ENCODE measurements around the gene MATK.

MATK gene

GRCh38 chr19:3775374-3775711 lies 10.8 kb downstream of the MATK start:
- Histone ChIP-seq H3K27me3 (ENCODE audit: insufficient read depth, low read length) (no peaks in the 10 kb centered on the region), H3K9me3 (ENCODE audit: insufficient read depth, low read depth, low read length) (no peaks in the 10 kb centered on the region), H3K4me3 (ENCODE audit: low read length) (no peak overlapping the region), H3K9ac (ENCODE audit: low read depth, low read length) (no peak overlapping the region), H3K27ac (ENCODE audit: low read depth, low read length) (no peak overlapping the region), H3K36me3 (ENCODE audit: insufficient read depth, low read length) (no peaks in the 10 kb centered on the region), H3K4me1 (ENCODE audit: insufficient read depth, low read length) (no peaks in the 10 kb centered on the region)
- 85% methylated on average over 2 of the region's 2 CpGs for WGBS

- WGBS = 84% methylated on average over 25 of the region's 25 CpGs
- Histone ChIP-seq H3K4me3 (ENCODE audit: low read length) (no peak overlapping the region), H3K27me3 (ENCODE audit: insufficient read depth, low read length) (no peaks in the 10 kb centered on the region), H3K4me1 (ENCODE audit: insufficient read depth, low read length) (no peaks in the 10 kb centered on the region), H3K9ac (ENCODE audit: low read depth, low read length) (no peak overlapping the region), H3K36me3 (ENCODE audit: insufficient read depth, low read length) (no peaks in the 10 kb centered on the region), H3K27ac (ENCODE audit: low read depth, low read length) (no peak overlapping the region), H3K9me3 (ENCODE audit: insufficient read depth, low read depth, low read length) (no peaks in the 10 kb centered on the region)
Observed at GRCh38 chr19:3774621-3775373, 11.4 kb downstream of the MATK start.

- Histone ChIP-seq H3K4me1 (ENCODE audit: insufficient read depth, low read length) (no peaks in the 10 kb centered on the region), H3K9ac (ENCODE audit: low read depth, low read length) (peak overlapping the region; percentile 20; the same call in 1 of the 2 replicates), H3K36me3 (ENCODE audit: insufficient read depth, low read length) (no peaks in the 10 kb centered on the region), H3K27me3 (ENCODE audit: insufficient read depth, low read length) (no peaks in the 10 kb centered on the region), H3K9me3 (ENCODE audit: insufficient read depth, low read depth, low read length) (no peaks in the 10 kb centered on the region), H3K4me3 (ENCODE audit: low read length) (no peak overlapping the region), H3K27ac (ENCODE audit: low read depth, low read length) (no peak overlapping the region)
- 87% methylated on average over 12 of the region's 12 CpGs for WGBS
Observed at GRCh38 chr19:3773814-3774515, 12.2 kb downstream of the MATK start.

DNA sequence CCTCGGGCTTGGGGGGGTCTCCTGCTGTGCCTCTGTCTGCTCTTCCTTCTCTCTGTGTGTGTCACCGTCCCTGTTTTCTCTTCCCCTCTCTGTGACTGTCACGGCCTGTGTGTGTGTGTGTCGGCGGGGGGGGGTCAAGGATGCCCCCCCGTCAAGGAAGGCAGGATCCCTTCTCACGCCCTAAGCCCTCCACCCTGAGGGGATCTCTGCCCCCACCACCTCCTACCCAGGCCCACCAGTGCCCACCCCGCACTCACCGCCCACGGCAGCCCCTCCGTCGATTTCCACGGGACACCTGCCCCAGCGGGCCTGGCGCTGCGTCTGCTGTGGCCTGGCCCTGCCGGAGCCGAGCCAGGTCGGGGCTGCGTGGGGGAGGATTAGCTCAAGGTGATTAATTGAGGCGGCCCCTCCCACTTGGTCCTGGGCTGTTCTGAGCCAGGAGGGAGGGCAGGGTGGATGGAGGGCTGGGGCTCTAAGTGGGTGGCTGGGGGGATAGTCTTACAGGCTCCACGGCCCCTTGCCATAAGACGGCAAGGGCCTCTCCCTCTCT lies 14.2 kb downstream of the MATK start, which contains the start of gene RAX2:
Gene RAX2, minus strand, starts transcription at position 323 of the 550 bp plus-strand sequence. CDS start 486 bp downstream, outside the sequence.
- peaks cover 10% of the 10 kb centered on the region; the same call in 1 of the 2 replicates for H3K36me3 ChIP-seq (ENCODE audit: insufficient read depth, low read length)
- H3K9ac ChIP-seq (ENCODE audit: low read depth, low read length) = no peak within 1 kb of the TSS
- no peak within 1 kb of the TSS for H3K27ac ChIP-seq (ENCODE audit: low read depth, low read length)
- H3K4me1 ChIP-seq (ENCODE audit: insufficient read depth, low read length) = no peaks in the 10 kb centered on the region
- 67% methylated on average over 20 of the region's 23 CpGs for WGBS
- no peaks in the 10 kb centered on the region for H3K27me3 ChIP-seq (ENCODE audit: insufficient read depth, low read length)
- no peaks in the 10 kb centered on the region for H3K9me3 ChIP-seq (ENCODE audit: insufficient read depth, low read depth, low read length)
- no peak within 1 kb of the TSS for H3K4me3 ChIP-seq (ENCODE audit: low read length)

DNA sequence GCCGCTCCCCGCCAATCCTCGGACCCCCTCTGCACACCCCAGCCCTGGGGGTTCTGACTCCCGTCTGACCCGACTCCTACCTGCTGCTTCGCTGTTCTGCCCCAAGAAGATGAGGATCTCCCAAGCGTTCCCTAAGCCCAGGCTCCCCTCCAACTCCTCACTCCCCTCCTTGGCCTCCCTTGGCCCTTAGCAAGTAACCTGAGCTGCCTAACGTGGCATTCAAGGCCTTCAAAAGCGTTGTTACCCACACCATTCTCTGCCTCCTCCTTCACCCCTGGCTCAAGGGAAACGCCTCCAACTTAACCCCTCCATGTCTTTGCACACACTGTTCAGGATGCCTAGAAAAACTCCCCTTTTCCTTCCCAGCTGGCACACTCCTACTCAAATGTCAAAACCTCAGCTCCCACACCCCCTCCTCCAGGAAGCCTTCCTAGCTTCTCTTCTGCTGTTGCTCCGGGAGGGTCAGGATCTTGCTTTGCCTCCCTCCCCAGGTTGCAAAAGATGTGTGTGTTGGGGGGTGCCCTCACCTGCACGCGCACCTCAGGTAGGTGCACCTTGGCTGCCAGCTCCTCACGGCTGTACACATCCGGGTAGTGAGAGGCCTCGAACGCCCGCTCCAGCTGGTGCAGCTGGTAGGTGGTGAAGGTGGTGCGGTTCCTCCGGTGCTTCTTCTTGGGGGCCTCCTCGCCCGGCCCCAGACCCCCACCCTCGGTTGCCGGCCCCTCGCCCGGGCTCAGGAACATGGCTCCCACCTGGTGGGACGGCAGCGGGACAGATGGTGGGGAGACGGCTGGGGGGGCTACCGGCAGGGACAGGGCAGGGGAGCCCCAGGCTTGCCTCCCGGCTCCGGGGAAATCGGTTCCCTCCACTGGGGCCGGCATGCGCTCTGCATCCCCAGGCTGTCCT lies 14.9 kb downstream of the MATK start:
- WGBS = 75% methylated on average over 35 of the region's 35 CpGs
- Histone ChIP-seq H3K9me3 (ENCODE audit: insufficient read depth, low read depth, low read length) (no peaks in the 10 kb centered on the region), H3K27ac (ENCODE audit: low read depth, low read length) (no peak overlapping the region)

DNA sequence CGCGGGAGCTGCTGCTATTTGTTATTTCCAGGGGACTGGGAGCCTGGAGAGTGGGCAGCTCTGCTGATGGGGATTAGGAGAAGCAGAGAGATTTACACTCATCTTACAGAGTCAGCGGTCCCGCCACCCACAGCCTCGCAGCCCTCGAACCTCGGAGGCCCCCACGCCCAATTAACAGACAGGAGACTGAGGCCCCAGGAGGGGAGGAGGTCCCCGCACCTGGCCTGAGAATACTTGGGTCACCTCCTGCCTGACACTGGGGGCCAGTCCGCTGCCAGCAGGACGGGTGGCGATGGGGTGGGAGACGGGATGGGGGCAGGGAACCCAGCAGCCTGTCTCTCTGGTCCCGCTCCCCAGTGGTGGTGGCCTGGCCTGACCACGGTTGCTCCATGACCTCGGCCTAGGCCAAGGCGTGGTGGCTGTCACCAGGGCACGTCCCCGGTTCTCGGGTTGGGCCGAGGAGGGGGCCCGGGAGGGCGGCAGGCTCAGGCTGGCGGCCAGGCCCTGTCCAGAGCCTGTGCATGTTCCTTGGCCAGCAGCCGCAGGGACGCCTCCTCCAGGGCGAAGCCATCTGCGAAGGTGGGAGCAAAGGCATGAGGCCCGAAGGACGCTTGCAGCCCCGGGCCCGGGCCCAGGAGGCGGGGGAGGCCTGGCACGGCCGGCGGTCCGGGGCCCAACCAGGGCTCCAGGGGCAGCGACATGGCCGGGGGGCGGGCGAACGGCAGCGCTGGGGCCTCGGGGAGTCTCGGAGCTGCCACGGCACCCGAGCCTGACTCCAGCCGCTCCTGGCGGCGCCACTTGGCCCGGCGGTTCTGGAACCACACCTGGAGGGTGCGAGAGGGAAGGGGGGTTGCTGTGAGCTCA lies 15.8 kb downstream of the MATK start:
- Histone ChIP-seq H3K9me3 (ENCODE audit: insufficient read depth, low read depth, low read length) (no peaks in the 10 kb centered on the region), H3K4me1 (ENCODE audit: insufficient read depth, low read length) (no peaks in the 10 kb centered on the region), H3K4me3 (ENCODE audit: low read length) (no peak overlapping the region), H3K27me3 (ENCODE audit: insufficient read depth, low read length) (no peaks in the 10 kb centered on the region), H3K9ac (ENCODE audit: low read depth, low read length) (no peak overlapping the region), H3K36me3 (ENCODE audit: insufficient read depth, low read length) (peaks cover 14% of the 10 kb centered on the region; the same call in 1 of the 2 replicates), H3K27ac (ENCODE audit: low read depth, low read length) (no peak overlapping the region)
- 87% methylated on average over 53 of the region's 53 CpGs for WGBS

More for the DNA sequence above, 14.9 kb downstream of the MATK start:
- Histone ChIP-seq H3K4me1 (ENCODE audit: insufficient read depth, low read length) (no peaks in the 10 kb centered on the region), H3K9ac (ENCODE audit: low read depth, low read length) (no peak overlapping the region), H3K4me3 (ENCODE audit: low read length) (no peak overlapping the region), H3K27me3 (ENCODE audit: insufficient read depth, low read length) (no peaks in the 10 kb centered on the region), H3K36me3 (ENCODE audit: insufficient read depth, low read length) (peaks cover 13% of the 10 kb centered on the region; the same call in 1 of the 2 replicates)

GRCh38 chr19:3769494-3769893 lies 16.7 kb downstream of the MATK start:
- H3K27ac ChIP-seq (ENCODE audit: low read depth, low read length) = no peak overlapping the region
- no peaks in the 10 kb centered on the region for H3K27me3 ChIP-seq (ENCODE audit: insufficient read depth, low read length)
- H3K9me3 ChIP-seq (ENCODE audit: insufficient read depth, low read depth, low read length) = no peaks in the 10 kb centered on the region
- H3K9ac ChIP-seq (ENCODE audit: low read depth, low read length) = no peak overlapping the region
- H3K4me1 ChIP-seq (ENCODE audit: insufficient read depth, low read length) = no peaks in the 10 kb centered on the region
- no peak overlapping the region for H3K4me3 ChIP-seq (ENCODE audit: low read length)
- H3K36me3 ChIP-seq (ENCODE audit: insufficient read depth, low read length) = peaks cover 18% of the 10 kb centered on the region
- 88% methylated on average over 17 of the region's 17 CpGs for WGBS

DNA sequence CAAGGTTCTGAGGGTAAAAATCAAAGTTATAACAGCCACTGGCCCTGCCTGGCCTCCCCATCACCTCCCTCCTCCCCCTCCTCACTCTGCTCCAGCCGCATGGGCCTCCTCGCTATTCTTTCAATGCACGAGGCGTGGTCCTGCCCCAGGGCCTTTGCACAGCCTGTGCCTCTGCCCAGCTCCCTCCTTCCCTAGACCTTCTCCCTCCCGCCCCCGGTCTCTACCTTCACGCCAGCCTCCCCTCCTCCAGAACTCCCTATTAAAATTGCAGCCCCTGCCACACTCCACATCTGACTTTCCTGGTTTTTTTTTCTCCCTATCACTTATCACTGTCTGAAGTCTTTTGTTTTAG lies 17.5 kb downstream of the MATK start:
- H3K4me3 ChIP-seq (ENCODE audit: low read length) = no peak overlapping the region
- H3K9ac ChIP-seq (ENCODE audit: low read depth, low read length) = no peak overlapping the region
- no peaks in the 10 kb centered on the region for H3K4me1 ChIP-seq (ENCODE audit: insufficient read depth, low read length)
- no peak overlapping the region for H3K27ac ChIP-seq (ENCODE audit: low read depth, low read length)
- peaks cover 18% of the 10 kb centered on the region for H3K36me3 ChIP-seq (ENCODE audit: insufficient read depth, low read length)
- H3K27me3 ChIP-seq (ENCODE audit: insufficient read depth, low read length) = no peaks in the 10 kb centered on the region
- no peaks in the 10 kb centered on the region for H3K9me3 ChIP-seq (ENCODE audit: insufficient read depth, low read depth, low read length)
- 91% methylated on average over 7 of the region's 7 CpGs for WGBS

DNA sequence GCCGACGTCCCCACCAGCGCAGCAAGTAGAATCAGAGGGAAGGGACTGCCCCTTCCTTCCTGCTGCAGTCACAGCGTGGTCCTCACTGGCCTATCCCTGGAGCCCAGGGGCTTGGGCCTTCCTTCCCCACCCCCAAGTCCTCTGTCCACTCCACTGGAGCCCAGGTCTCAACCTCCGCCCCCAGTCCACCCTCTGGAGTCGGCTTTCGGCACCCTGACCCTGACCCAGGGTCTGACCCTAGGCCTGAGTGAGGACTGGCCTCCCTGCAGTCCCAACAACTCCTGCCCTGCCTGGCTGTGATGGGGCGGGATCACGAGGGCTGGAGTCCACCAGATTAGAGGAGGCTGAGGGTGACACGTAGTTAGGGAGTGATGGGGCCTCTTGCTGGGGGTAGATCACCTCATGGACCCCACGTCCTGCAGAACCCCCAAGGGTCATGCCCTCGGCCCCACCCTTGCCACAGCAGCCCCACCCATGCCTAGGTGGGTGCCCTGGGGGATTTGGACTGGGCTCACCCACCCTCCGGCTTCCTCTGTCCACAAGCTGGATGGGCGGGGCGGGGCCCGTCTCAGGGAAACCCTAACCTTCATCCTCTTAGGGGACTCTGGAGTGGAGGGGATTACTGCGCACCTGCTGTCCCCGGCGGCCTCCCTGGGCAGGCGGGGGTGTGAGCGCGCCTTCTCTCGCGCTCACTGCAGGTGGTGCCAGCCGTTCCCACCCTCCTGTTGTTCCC lies 18.0 kb downstream of the MATK start:
- Histone ChIP-seq H3K27ac (ENCODE audit: low read depth, low read length) (no peak overlapping the region), H3K27me3 (ENCODE audit: insufficient read depth, low read length) (no peaks in the 10 kb centered on the region), H3K4me1 (ENCODE audit: insufficient read depth, low read length) (no peaks in the 10 kb centered on the region), H3K4me3 (ENCODE audit: low read length) (no peak overlapping the region), H3K9me3 (ENCODE audit: insufficient read depth, low read depth, low read length) (no peaks in the 10 kb centered on the region), H3K9ac (ENCODE audit: low read depth, low read length) (no peak overlapping the region), H3K36me3 (ENCODE audit: insufficient read depth, low read length) (peaks cover 18% of the 10 kb centered on the region)
- WGBS = 92% methylated on average over 23 of the region's 25 CpGs

DNA sequence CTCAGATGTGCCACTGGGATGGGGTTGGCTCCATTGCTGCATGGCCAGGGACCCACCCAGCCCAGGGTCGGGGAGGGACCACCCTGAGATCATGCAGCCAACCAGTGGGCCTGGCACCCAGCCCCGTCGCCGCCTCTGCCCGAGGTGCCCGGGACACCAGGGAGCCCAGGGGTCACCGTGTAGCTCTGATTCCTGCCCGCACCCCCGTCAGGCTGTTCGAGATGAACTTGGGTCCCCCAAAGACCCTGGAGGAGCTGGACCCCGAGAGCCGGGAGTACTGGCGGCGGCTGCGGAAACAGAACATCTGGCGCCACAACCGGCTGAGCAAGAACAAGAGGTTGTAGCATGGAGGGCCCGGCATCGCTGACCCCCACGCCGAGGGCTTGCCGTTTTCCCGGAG lies 19.1 kb downstream of the MATK start:
- Histone ChIP-seq H3K4me3 (ENCODE audit: low read length) (no peak overlapping the region), H3K36me3 (ENCODE audit: insufficient read depth, low read length) (peaks cover 18% of the 10 kb centered on the region), H3K9ac (ENCODE audit: low read depth, low read length) (no peak overlapping the region), H3K27ac (ENCODE audit: low read depth, low read length) (no peak overlapping the region), H3K9me3 (ENCODE audit: insufficient read depth, low read depth, low read length) (no peaks in the 10 kb centered on the region), H3K27me3 (ENCODE audit: insufficient read depth, low read length) (no peaks in the 10 kb centered on the region), H3K4me1 (ENCODE audit: insufficient read depth, low read length) (no peaks in the 10 kb centered on the region)
- 94% methylated on average over 23 of the region's 23 CpGs for WGBS
